HL-60 (cell line): ENCODE measurements around the gene MYOCD.

ENCODE experiments used
- DNase-seq, 2 experiments: peaks; one replicate each; pipeline ENCODE4 v3.0.0-alpha.2; 2010 to 2020; ENCODE audit warnings: low read depth in 1 of 2, low spot score in 1 of 2
- H3K27ac ChIP-seq: fragments of 250-450 bp; sonication (Bioruptor Pico); replicated peaks from 2 replicates; pipeline ENCODE4 v1.5.1; 2020; ENCODE audit warnings: mild to moderate bottlenecking, moderate library complexity
- H3K27me3 ChIP-seq: fragments of 250-450 bp; sonication (Bioruptor Pico); 2 replicates; pipeline ENCODE4 v1.5.1; 2021; ENCODE audit warnings: mild to moderate bottlenecking, moderate library complexity; ENCODE audit not compliant: insufficient read depth, poor library complexity, severe bottlenecking
- H3K4me3 ChIP-seq: replicated peaks from 2 replicates; pipeline ENCODE4 v1.5.1; 2011; ENCODE audit warnings: mild to moderate bottlenecking, control low read depth, low read length; ENCODE audit not compliant: insufficient read depth
- CTCF ChIP-seq: IDR thresholded peaks from one replicate; pipeline ENCODE4 v1.5.1; 2011; ENCODE audit warnings: low read length, control low read depth, inconsistent platforms; ENCODE audit not compliant: insufficient read depth
- GABPA ChIP-seq: IDR thresholded peaks from 2 replicates; pipeline ENCODE4 v1.6.1; 2012; ENCODE audit warnings: low read depth
- POLR2AphosphoS5 ChIP-seq: IDR thresholded peaks from 2 replicates; pipeline ENCODE4 v1.6.1; 2012; ENCODE audit warnings: low read depth
- SPI1 ChIP-seq: IDR thresholded peaks from 2 replicates; pipeline ENCODE4 v1.6.1; 2012; ENCODE audit warnings: low read depth, mild to moderate bottlenecking, borderline replicate concordance
- TF ChIP-seq, protein P1 (sequence below): IDR thresholded peaks from 2 replicates; pipeline ENCODE4 v1.6.1; 2012; ENCODE audit warnings: low read depth; ENCODE audit not compliant: insufficient replicate concordance

The MYOCD gene

GRCh38 chr17:12745486-12745885, 79.8 kb downstream of the MYOCD start:
- no peak overlapping the region for H3K27ac ChIP-seq
- H3K4me3 ChIP-seq: no peak overlapping the region
- DNase-seq: no peak
- H3K27me3 ChIP-seq: no peaks in the 10 kb centered on the region
- no peak for TF ChIP-seq CTCF
- TF ChIP-seq, protein P1, sequence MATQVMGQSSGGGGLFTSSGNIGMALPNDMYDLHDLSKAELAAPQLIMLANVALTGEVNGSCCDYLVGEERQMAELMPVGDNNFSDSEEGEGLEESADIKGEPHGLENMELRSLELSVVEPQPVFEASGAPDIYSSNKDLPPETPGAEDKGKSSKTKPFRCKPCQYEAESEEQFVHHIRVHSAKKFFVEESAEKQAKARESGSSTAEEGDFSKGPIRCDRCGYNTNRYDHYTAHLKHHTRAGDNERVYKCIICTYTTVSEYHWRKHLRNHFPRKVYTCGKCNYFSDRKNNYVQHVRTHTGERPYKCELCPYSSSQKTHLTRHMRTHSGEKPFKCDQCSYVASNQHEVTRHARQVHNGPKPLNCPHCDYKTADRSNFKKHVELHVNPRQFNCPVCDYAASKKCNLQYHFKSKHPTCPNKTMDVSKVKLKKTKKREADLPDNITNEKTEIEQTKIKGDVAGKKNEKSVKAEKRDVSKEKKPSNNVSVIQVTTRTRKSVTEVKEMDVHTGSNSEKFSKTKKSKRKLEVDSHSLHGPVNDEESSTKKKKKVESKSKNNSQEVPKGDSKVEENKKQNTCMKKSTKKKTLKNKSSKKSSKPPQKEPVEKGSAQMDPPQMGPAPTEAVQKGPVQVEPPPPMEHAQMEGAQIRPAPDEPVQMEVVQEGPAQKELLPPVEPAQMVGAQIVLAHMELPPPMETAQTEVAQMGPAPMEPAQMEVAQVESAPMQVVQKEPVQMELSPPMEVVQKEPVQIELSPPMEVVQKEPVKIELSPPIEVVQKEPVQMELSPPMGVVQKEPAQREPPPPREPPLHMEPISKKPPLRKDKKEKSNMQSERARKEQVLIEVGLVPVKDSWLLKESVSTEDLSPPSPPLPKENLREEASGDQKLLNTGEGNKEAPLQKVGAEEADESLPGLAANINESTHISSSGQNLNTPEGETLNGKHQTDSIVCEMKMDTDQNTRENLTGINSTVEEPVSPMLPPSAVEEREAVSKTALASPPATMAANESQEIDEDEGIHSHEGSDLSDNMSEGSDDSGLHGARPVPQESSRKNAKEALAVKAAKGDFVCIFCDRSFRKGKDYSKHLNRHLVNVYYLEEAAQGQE: no peak
- no peak for TF ChIP-seq SPI1
- TF ChIP-seq POLR2AphosphoS5: no peak
- TF ChIP-seq GABPA: no peak

- no peak for TF ChIP-seq GABPA
- TF ChIP-seq SPI1: no peak
- TF ChIP-seq, protein P1: no peak
- TF ChIP-seq POLR2AphosphoS5: no peak
- no peak for TF ChIP-seq CTCF
- no peak overlapping the region for H3K27ac ChIP-seq
Observed at GRCh38 chr17:12756786-12757185, 91.1 kb downstream of the MYOCD start.

DNA sequence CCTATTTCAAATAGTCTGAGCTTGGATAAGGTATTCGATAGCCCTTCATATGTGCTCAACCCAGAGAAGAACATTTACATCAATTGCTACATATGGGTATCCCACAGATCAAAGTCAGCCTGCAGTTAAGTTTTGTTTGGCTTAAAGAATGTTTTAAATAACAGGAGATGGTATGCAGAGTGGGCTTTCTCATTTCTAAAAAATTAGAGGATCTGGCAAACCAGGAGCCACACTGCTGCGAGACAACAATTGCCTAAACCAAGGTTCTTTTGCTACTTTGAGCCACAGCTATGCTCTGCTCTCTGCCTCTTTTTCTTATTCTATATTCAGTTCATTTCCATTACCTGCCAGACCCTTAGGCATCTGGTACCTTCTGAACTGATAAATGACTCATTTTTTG, 93.4 kb downstream of the MYOCD start:
- no peak overlapping the region for H3K27ac ChIP-seq
- H3K27me3 ChIP-seq: no peaks in the 10 kb centered on the region
- no peak for TF ChIP-seq GABPA
- TF ChIP-seq, protein P1: no peak
- TF ChIP-seq SPI1: no peak
- no peak for TF ChIP-seq POLR2AphosphoS5
- no peak for TF ChIP-seq CTCF
- H3K4me3 ChIP-seq: no peak overlapping the region
- DNase-seq: no peak

More at GRCh38 chr17:12756786-12757185, 91.1 kb downstream of the MYOCD start:
- Histone ChIP-seq H3K27me3 (no peaks in the 10 kb centered on the region), H3K4me3 (no peak overlapping the region)
- DNase-seq: no peak
